ENCODE data around the gene ZNF524. TPM values are rescaled to one million over a fixed set of nuclear protein-coding genes. Genes with fewer than 3 reads are reported as not detected.

The ZNF524 gene
- total and polyA plus RNA-seq, 9 of the 15 experiments (the other 6 are each of a cell fraction or from before 2014, with no cell fraction given), result 0.08 to 15.6 (median 2.9) TPM

GRCh38 chr19:55647732-55648584 lies 47.9 kb downstream of the ZNF524 start, which contains the start of gene CCDC106 (continued):
- 0 out of 2 replicates have a peak, but pooled peaks have one; percentile 35 for TF ChIP-seq ZNF592 (IDR thresholded peaks at IDR 0.05)
- TF ChIP-seq ILF3 (IDR thresholded peaks at IDR 0.05; ENCODE audit: borderline replicate concordance), result no peak
- TF ChIP-seq ZNF12 (CRISPR knock-in tag; IDR thresholded peaks at IDR 0.05), result peak; percentile 21; the same call in 1 of the 2 replicates
- TF ChIP-seq GABPA (tag; conservative IDR thresholded peaks at IDR 0.05; ENCODE audit: low read depth), result 0 out of 2 replicates have a peak, but pooled peaks have one; percentile 14
- peak; percentile 81 for TF ChIP-seq POLR2G (IDR thresholded peaks at IDR 0.05; ENCODE audit: low read depth, low read length)
- peak; percentile 99 for TF ChIP-seq EGR1 (conservative IDR thresholded peaks at IDR 0.05)
- peak; percentile 44; the same call in 1 of the 2 replicates for TF ChIP-seq NR2C2 (CRISPR knock-in tag; IDR thresholded peaks at IDR 0.05)
- TF ChIP-seq NR2C2 (tag; IDR thresholded peaks at IDR 0.05), result peak; percentile 91
- TF ChIP-seq COPS2 (conservative IDR thresholded peaks at IDR 0.05), result no peak
- TF ChIP-seq SMARCB1 (IDR thresholded peaks at IDR 0.05; ENCODE audit: insufficient read length, low read depth), result no peak
- TF ChIP-seq HDAC2 (IDR thresholded peaks at IDR 0.05), result peak; percentile 59; the same call in 1 of the 2 replicates
- TF ChIP-seq KDM5B (IDR thresholded peaks at IDR 0.05; ENCODE audit: insufficient replicate concordance, low read depth, low read length), result no peak
- TF ChIP-seq RCOR1 (IDR thresholded peaks at IDR 0.05; ENCODE audit: borderline replicate concordance in 1 of 2, low read depth in 2 of 2, low read length in 2 of 2), result no peak
- TF ChIP-seq ATF7 (IDR thresholded peaks at IDR 0.05), result peak; percentile 79
- no peak for TF ChIP-seq PHF21A (IDR thresholded peaks at IDR 0.05; ENCODE audit: borderline replicate concordance, low read depth)
- TF ChIP-seq ESRRB (CRISPR knock-in tag; IDR thresholded peaks at IDR 0.05; ENCODE audit: borderline replicate concordance), result no peak
- no peak for TF ChIP-seq ZBTB9 (CRISPR knock-in tag; IDR thresholded peaks at IDR 0.05)
- TF ChIP-seq MCM7 (IDR thresholded peaks at IDR 0.05), result no peak
- TF ChIP-seq SLC30A9 (CRISPR knock-in tag; IDR thresholded peaks at IDR 0.05), result 0 out of 2 replicates have a peak, but pooled peaks have one; percentile 13
- peak; percentile 31; the same call in 1 of the 2 replicates for TF ChIP-seq RUNX1 (IDR thresholded peaks at IDR 0.05; ENCODE audit: low read depth)
- no peak for TF ChIP-seq DEAF1 (CRISPR knock-in tag; IDR thresholded peaks at IDR 0.05)
